GM18951 (cell line): ENCODE data around the gene MAP2K5.

Experiments used
- POLR2A ChIP-seq: IDR thresholded peaks from 4 replicates; pipeline ENCODE4 v1.6.1; 2011; ENCODE audit warnings: mild to moderate bottlenecking; ENCODE audit not compliant: insufficient read length, insufficient read depth; ENCODE audit errors: extremely low read depth
- in situ Hi-C: fragments of 300-500 bp; cut with MboI; formaldehyde crosslinking; loops from one replicate; pipeline ENCODE4 v1.12.0; 2022; ENCODE audit warnings: low sequenced_read_pairs, mixed read lengths, inconsistent platforms; ENCODE audit not compliant: unreplicated experiment

Gene MAP2K5

DNA sequence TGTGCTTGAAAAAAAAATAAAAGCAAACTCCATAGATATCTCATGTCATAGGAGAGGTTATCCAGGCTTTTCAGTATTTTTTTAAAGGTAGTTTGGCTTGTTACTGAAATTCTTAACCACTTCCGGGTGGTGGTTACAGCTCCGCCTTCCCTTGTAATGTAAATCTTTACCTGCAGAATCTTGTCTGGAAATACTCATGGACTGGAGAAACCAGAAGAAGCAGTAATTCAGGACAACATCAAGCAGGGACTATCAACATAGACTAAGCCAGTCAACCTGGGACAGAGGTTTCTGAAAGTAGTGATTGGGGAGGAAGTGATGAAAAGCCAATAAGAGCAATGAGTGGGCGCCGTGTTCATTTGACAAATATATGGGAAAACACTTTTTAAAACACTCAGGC, 203.9 kb downstream of the MAP2K5 start:
- TF ChIP-seq POLR2A: no peak

DNA sequence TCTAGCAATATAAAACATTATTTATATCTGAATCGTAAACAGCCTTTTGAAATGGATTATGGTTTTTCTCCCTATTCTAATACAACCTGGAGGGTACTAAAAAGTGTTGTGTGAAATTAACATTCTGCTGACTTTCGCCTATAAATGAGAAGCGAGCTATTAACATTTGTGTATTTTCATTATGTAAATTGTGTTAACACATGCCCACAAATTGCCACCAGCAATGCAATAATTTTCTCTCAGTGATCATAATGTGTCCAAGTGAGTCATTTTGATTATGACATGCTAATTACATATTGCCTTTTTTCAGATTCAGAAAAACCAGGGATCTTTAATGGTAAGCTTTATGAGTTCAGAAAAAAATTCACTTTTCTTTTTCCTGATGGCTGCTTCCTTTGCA, 205.4 kb downstream of the MAP2K5 start:
- no peak for TF ChIP-seq POLR2A
- in situ Hi-C loops: no loop called here

More for the DNA sequence above, 203.9 kb downstream of the MAP2K5 start:
- in situ Hi-C loops: no loop called here

DNA sequence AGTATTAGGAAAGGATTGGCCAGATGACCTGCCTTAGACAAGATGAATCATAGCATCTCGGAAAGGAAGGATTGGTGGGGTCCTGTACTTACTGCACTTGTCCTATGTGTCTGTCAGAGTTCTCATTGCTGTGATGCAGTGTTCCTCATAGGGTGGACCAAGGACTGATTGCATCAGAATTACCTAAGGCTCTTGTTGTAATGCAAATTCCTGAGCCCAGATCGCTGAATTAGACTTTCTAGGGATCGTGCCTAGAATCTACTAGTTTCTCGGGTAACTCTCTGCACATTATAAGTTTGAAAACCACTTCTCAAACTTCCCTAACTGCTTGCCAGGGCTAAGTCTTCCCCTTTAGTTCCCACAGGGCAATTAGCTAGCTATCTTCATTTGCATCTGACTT, 207.9 kb downstream of the MAP2K5 start:
- in situ Hi-C loops: no loop called here
- TF ChIP-seq POLR2A: no peak

DNA sequence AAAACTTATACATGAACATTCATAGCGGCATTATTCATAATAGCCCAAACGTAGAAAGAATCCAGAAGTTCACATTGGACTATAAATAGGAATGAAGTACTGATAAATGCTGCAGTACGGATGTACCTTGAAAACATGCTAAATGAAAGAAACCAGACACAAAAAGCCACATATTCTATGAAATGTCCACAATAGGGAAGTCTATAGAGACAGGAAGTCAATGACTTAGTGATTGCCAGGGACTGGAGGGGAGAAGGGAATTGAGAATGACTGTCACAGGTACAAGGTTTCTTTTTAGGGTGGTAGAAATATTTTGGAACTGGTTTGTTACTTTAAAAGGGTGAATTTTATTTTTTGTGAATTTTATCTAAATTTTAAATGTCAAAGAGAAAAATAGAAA, 211.4 kb downstream of the MAP2K5 start:
- no peak for TF ChIP-seq POLR2A
- in situ Hi-C loops: no loop called here

DNA sequence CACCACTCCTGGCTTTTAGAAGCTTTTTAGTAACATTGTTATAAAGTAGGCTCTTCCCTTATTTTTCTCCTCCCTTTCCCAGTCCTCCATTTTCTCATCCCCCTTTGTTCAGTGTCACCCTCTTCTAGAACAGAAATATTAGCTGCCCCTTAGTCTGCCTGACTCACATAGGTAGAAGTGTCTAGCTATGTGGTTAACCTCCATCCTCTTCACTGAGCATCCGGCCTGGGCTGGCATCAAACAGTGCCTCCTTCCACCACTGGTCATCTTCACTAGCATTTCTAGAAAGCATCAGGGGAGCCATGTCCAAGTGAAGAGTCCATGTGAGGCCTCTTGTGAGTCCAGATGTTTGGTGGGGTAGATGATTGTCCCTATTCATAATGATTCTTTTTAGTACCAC, 212.8 kb downstream of the MAP2K5 start:
- TF ChIP-seq POLR2A: no peak
- in situ Hi-C loops: no loop called here

DNA sequence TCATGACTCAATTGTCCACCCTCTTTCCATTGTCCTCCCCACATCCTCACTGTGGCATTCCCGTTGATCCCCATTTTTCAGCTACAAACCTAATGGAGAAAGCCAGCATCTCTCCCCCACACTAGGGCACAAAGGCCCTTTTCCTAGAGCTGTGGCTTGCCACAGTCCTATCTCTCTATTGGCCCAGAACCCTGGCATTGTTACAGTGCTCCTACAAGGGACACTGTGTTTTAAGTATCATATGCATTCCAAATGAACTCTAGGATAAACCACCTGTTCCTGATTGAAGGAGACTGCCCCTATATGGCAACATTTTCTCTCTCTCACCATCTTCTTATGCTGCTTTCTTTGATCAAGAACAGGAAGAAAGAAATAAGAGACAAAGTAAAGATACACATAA, 213.4 kb downstream of the MAP2K5 start:
- TF ChIP-seq POLR2A: no peak
- in situ Hi-C loops: no loop called here

DNA sequence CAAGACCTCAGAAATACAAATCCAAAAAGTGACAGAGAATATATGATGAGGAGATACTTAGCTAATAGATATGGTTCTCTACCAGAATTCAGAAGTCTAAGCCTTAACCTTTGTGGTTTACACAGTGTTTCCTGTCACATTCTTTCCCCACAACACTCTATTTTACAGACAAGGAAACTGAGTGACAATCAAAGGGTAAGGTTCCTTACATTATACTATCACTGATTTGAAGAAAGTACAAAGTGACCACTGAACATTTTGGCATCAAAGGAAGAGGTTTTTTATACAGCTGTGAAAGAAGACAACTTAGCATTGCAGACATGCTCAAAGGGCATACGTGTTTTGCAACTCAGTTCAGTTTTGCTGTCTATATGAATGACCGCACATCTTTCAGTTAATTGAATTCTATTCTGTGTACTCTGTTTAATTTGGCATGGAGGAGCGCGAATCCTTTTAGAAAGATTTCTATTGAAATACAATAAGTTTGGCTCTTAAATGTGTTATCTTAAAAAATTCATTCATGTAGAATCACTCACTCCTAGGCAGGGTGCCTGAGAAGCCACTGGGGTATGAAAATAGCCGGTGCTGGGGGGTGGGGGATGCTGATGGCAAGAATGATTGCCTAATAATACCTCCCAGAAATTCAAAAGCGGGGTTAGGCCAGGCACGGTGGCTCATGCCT, 216.3 kb downstream of the MAP2K5 start:
- no peak for TF ChIP-seq POLR2A
- in situ Hi-C loops: no loop called here

DNA sequence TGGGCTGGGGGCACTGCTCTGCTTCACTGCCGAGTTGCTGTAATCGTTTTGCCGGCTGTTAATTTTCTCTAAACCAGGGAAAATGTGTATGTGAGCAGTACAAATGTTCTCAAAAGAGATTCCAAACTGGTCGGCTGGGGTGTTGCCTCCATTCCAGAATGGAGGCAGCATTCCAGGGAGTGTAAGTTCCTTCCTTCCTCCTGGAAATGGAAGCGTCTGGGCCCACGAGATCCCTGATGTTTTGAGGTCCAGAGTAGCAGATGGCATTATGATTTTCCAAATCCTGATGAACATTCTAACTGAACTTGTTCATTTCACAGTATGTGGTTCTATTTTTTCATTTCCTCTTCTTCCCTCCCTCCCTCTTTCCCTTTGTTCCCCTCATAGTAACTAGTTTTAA, 218.4 kb downstream of the MAP2K5 start:
- in situ Hi-C loops: no loop called here

DNA sequence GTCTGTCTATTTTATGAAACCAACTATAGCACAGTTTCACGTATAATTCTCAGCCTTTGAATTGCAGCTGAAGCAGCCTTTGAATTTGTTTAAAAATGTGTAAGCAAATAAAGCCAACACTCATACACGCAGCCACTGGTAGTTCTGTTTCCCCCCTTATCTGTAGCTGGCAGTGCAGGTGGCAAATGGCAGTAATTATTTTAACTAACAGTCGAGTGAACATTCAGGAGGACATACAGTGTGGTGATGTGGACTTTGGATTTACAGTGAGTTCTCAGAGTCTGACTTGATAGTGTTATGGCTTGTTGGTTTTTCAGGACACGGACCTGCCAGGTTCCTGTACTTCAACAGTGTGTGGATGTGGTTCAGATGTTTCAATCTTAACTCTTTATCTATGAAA, 218.8 kb downstream of the MAP2K5 start:
- no peak for TF ChIP-seq POLR2A
- in situ Hi-C loops: no loop called here

More for the DNA sequence above, 218.4 kb downstream of the MAP2K5 start:
- TF ChIP-seq POLR2A: no peak

DNA sequence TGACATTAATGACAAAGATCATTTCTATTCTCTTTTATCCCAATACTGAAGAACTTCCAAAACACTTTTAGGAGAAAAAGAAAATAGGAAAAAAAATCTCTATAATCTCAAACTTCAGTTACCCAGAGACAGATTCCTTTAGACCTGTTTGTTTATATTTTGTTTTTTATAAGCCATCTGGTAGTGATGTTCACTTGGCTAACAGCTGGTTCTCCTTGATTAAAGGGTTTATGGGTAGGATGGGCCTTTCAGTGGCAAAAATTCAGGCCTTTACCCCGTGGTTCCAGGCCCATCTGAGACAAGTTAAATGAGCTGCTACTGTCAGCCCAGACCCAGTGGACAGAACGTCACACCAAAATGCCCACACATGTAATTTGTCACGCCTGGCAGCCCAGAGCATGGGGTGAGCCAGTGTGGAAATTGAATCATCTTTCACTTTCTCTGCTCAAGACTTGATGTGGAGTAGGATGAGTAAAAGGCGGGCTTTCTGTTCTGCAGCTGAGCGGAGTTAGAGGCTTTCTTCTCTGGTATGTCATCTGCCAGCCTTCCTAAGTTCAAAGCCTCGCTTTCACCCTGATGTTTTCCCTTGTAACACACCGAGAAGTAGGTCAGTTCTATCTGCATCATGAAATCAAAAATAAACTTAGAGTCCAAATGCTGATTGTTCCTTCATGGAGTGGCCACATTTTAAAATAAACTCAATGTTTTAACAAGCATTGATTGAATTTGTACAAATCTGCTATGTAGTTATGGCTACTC, 220.3 kb downstream of the MAP2K5 start:
- in situ Hi-C loops: no loop called here
- no peak for TF ChIP-seq POLR2A

DNA sequence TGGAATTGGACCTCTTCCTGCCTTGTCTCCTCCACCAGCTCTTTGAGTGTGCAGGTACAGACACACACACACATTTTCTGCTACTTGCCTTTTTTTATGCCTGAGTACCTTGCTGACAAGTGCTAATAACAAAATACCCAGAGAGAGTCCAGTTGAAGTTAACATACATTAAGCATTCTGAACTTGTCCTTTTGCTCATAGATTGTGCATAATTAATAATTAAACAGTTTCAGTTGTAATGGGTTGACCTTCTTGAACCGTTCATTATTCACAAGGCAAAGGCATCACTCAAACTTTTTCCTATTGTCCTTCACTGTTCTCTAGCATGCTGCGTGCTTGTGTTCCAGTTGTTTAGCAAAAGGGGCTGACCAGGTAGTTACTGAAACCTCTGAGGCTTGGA, 223.2 kb downstream of the MAP2K5 start:
- in situ Hi-C loops: no loop called here
- TF ChIP-seq POLR2A: no peak

DNA sequence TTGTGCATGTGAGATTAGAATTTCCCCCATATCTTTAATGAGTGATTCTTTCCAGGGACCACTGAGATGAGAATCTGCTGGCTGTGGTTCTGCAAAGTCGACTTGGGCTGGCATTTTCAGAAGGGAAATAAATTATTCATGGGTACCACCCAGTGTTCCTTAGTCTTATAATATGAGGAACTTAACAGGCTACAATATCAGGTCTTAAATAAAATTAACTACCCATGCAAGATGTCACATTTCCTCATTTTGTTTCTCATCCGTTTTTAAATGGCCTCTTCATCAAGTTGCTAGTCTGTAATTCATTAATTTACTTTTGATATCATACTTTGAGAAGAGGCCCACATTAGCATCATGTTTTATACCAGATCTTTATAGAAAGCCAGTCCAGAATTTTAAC, 224.5 kb downstream of the MAP2K5 start:
- no peak for TF ChIP-seq POLR2A
- in situ Hi-C loops: no loop called here

DNA sequence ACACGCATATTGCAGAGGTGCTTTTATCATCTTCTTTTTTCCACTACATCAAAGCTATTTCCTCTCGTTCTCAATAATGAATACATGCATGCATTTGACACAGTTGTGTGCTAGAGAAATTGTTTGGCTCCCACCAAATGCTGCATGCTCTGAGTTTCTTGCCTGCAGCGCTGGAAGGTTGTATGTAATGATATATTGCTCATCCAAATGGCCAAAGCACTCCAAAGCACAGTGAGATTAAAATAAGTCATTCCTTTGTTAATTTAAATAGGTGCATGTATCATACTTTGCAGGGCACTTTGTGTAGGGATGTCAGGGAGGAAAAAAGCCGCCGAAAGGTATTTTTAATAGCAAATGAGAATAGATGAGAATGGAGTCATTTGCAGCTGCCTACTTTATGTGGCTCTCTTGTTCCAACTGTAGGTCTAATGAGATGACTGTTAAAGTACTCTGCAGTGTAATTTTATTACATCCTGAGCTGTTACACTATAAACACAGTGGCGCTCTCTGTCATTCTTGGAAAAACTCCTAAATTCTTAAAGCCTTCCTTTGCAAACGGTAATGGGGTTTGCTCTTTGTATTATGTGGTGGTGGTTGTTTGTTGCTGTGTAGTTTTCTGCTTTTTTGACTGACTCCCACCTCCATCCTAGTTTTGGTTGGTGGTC, 225.9 kb downstream of the MAP2K5 start:
- in situ Hi-C loops: no loop called here
- TF ChIP-seq POLR2A: no peak
